GM21723 (cell line): ENCODE measurements around the gene HECTD2.
"Not testable (repeated sequence)": the region's sequence is repeated elsewhere in the genome, so short reads cannot be mapped to it uniquely, and the experiment has no call there.

ENCODE experiments used
- ATAC-seq: cut with Tn5 transposase; IDR thresholded peaks from one replicate; pipeline ENCODE4 v1.9.1; 2021; ENCODE audit warnings: mild to moderate bottlenecking, moderate library complexity; ENCODE audit not compliant: unreplicated experiment

The HECTD2 gene

DNA sequence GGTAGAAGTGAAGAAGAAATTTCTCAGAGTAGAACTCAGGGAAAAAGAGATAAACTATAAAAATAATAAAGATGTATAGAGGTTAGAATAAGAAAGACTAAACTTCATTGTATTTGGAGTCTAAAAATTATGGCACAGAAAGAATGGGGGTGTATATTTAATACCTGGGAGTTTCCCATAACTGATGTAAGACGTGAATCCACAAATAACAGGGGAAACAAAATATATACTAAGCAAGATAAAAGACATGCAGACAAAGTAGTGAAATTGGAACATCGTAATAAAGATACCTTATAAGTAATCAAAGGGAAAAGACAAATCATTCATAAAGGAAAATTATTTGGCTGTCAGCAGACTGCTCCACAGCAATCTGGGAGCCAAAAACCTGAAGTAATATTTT, 62.8 kb downstream of the HECTD2 start:
- no peak for ATAC-seq

DNA sequence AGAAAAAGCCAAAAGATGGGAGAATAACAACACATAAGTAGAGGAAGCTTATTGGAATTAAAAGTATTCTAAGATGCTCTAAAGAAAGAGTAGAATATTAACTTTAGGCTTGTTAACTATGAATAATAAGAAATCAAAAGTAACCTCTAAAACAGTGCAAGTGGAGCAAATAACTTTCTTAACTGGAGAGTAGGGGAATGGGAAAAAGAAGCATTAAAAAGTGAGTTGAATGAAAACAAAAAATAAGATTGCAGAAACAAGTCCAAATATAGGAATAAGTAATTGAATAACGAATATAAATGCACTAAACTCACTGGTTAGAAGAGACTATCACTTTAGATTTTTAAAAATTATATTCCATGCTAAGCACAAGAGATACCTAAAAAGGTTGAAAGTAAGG, 63.9 kb downstream of the HECTD2 start:
- no peak for ATAC-seq

DNA sequence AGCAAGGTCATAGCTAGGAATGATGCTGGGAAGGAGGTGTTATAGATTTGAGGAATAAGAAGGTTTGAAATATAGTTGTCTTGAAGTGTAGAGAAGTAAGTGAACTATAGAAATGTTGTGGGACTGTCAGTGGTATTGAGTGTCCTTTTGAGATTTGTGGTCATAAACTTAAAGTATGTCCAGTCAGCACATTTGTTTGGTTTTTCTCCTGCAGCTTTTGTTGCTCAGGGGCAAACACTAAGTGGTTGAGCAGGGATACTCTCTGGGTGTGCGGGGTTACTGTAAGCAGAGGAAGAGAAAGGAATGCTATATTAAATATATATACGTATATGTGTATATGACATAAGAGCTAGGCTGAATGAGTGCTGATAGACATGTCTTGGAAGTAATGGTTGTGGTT, 67.1 kb downstream of the HECTD2 start:
- no peak for ATAC-seq

DNA sequence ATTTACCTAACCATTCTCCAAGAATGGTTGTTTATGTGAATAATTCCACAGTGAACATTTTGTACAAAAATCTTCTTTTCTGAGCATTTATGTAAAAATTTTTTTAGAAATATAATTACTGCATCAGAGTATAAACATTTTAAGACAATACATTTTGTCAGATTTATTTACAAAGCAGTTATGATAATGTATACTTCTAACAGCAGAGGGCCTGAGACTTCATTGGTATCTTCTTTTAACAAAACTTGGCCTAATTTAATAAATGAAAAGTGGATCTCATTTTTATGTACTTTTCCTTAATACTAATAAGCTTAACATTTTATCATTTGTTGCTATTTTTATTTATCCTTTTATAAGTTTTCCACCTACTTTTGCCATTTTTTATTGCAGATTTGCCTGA, 69.4 kb downstream of the HECTD2 start:
- no peak for ATAC-seq

DNA sequence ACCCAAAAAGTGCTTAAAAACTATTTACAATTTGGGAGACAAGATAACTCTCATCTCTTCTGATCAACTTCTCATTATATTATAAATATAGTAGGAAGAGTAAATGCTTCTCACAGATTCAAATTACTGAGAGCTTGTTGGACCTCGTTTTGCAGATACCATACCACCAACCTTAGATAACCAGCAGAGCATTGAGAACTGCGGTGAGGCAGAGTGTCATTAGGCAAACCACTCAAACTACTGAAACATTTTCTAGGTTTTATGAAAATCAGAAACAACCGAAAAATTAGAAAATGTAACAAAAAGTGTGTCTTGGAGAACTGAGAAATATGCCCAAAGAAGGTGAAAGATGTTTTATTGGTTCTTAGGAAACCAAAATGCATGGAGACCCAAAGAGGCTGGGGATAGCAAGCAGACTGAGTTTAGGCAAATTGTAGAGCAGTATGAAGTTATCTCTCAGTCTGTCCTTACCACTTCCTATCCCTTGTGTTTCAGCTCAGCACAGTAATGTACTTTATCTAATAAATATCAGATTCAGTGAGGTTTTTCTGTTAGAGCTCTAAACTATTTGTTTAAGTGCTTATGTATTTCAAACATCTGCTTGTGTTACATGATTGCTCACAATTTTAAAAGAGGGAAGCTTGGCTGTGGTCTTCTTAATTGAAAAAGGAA, 77.9 kb downstream of the HECTD2 start:
- no peak for ATAC-seq

DNA sequence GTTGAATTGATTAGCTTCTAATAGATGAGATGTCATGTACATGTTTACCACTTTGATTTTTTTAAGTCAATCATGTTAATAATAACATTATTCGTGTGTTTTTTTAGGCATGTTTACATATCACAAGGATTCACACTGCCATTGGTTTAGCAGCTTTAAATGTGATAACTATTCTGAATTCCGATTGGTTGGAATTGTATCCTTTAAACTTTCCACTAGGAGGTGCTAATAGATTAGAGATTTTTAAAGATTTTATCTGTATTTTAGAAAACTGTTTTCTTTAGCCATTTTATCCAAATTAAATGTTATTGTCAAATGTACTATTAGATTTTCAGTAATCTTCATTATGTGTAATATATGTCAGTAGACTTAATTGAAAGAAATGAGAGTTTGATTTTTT, 83.2 kb downstream of the HECTD2 start:
- no peak for ATAC-seq

DNA sequence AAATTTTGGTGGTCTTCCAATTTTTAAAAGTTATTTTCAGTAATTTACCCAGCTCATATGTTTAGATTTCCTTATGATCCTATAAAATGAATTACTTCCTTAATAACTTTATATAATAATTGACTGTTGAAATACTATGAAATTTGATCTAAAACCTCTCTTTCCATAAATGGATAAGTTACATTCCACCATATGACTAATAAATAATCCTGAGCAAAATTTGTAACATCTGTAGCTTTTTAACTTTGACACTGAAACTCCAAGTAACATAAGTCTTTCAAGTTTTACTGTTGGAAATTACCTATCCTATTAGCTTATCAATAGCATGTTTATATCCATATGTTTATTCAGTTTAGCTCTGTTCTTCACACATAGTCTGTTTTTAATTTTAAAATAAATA, 85.3 kb downstream of the HECTD2 start:
- no peak for ATAC-seq

DNA sequence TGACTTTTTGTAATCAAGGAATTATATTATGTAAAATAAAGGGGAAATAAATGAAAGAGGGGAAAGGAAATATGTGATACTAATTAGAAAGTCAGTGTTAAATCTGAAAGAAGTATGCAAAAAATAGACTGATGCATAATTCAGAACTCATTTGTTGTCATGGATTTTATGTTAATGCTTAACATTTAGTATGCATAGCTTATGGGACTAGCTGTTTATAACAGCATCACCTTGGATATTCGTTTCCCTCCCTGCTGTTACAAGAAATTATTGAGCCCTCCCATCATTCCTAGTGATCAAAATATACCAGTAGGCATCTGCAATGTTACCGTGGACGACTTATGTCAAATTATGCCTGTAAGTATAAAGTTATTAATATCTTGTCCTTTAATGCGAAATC, 85.9 kb downstream of the HECTD2 start:
- no peak for ATAC-seq

DNA sequence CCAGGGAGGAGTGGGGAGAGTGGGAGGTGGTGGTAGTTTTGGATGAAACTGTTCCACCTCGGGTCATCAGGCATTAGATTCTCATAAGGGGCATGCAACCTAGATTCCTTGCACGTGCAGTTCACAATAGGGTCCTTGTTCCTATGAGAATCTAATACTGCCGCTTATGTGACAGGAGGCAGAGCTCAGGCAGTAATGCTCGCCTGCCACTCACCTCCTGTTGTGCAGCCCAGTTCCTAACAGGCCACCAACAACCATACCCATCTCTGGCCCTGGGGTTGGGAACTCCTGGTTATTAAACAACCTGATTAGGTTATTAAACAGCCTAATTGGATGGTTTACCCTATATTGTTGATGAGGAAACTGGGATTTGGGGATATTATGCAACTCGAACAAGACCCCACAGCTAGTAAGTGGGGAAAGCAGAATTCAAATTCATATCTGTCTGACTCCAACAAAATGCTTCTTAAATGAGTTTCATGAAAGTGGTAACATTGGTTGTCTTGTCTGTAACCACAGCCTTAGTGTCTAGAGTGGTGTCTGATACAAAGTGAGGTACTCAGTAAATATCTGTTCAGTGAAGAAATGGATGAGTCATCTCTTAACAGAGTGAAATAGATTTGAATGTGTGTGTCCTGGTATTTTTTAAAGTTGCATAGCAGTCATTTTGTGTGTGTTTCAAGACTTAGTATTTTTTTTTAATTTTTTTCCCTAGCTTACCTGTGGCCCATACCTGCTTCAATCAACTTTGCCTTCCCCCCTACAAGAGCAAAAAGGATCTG, 101.6 kb downstream of the HECTD2 start:
- ATAC-seq: no peak

DNA sequence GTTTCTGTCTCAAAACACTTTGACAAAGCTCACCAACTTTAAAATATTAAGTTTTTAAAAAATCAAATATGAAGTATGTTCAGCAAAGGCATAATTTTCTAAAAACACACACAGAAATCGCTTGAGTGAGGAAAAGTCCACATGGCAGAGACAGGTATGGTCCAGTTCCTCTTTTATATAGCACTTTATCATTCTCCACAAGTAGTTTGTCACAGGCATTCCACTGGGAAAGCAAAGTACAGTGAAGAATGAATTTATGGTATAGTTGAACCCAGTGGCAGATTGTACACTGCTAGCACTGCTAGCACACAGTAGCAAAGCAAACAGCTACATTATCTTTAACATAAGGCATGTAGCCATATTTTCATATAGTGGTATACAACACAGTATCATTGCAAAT, 102.3 kb downstream of the HECTD2 start:
- no peak for ATAC-seq

DNA sequence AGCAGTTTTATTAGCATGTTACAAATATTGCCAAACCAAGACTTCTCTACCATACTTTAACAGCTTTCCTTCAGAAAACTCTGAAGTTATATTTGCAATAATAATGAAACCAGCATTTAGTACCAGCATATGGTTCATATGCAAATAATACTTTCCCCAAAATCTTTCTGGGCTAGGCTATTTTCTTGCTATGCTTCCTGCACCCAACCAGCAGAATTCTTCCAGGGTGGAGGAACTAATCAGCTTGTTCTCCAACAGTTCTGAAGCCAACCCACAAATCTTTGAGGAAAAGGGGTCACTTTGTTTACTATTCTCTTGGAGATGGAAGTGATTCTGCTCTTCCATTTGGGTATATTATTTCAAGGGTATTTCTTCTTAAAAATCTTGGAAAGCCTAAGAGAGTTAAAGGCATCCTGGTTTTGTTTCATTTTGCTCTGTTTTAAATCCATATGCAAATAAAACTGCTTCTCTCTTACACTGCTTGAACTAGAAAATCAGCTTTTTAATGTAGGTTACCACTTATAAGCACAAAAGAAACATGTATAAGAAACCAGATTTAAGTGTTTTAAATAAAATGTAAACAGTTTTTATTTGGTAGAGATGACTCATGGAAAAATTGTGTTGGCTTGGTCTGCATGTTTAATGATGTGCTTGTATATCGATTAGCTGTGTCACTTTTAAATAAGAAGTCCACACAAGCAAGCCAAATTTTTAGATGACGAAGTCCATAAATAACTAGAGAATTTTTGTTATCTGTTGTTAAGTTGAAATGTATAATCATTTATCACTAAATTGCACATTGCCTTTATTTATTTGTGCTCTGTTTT, 103.7 kb downstream of the HECTD2 start:
- ATAC-seq: no peak

DNA sequence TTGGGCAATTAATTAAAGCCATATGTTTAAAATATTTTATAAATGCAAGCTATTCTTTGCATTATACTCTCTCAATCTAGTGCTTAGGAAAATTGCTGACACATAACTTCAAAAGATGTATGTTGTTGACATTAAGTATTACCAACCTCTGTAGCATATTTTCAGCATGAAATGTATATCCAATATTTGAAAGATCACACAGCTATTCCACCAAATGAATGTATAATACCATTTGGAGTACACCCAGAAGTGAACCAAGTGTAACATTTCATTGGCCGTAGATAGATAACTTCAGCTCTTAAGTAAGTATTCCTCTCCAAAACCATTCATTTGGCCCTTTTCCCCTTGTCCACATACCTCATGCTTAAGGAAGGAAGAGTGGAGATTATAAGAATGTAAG, 104.6 kb downstream of the HECTD2 start:
- no peak for ATAC-seq

DNA sequence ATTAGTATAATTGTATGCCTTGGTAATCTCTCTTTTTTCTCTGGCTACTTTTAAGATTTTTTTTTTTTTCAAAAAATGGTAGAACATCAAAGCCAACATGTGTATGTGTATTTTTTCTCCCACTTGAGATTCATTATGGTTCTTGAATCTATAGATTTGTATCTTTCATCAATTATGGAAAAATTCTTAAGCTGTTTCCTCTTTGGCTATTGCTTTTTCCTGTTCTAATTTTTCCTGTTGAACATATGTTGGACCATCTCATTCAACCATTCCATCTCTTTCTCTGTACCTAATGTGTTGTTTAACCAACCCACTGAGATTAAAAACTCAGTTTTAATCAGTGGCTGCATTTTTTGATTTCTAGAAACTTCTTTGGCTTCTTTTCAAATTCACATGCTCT, 107.2 kb downstream of the HECTD2 start:
- no peak for ATAC-seq

DNA sequence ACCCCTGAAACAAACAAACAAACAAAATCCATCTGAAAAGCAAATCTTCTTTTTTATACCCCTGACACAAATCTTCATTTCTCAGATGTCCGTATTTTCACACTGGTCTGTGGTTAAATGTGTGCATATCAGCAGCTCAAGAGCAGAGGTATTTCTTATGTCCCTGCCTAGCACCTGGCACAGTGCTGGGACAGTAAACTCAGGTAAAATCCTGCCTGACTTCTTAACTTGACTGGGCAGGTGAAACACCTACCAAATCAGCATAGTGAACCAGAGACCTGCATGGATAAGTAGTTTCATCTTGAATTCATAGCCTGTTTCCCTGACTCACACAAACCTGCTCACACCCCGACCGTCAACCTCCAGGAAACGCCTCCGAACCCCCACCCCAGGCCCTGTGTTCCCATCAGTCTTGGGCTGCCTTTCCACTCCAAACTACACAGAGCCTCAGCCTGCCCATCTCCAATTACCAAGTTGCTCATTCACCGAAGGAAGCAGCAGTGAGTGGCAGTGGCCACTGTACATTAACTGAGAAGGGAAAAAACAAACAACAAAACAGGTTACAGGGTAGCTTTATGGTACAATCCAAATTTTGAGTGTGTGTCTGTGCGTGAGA, 109.9 kb downstream of the HECTD2 start:
- ATAC-seq: no peak

DNA sequence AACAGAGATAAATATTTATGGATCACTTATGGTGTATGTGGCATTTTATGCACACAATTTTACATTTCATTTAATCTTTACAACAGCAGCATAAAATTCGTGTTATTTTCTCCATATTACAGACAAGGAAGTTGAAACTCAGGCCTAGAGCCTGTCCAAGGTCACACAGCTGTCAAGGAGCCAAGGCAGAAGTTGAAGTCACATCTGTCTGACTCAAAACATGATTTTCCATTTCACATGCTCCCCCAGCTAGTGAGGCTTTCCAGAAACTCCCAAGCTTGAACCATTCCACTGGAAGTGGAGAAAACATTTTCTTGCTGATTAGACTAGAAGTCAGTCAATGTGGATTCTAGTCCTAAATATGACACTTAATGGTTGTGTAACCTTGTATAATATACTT, 110.5 kb downstream of the HECTD2 start:
- ATAC-seq: no peak

DNA sequence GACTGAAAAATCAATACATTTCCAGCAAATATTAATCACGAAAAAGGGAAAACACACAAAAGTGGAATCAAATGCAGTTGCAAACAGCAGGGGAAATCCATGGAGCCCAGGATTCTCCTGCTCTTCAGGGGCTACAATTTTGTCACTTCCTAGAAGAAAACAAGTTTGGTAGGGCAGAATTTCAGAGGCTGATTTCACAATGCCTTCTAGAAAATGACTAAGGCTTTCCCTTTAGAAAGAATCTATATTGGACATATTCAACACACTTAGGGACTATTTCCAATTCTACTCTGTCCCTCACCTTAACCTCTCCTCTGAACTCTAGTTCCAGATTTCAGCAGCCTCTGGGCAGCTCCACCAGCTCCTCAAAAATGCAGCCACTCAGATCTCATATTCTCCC, 111.3 kb downstream of the HECTD2 start:
- ATAC-seq: no peak

DNA sequence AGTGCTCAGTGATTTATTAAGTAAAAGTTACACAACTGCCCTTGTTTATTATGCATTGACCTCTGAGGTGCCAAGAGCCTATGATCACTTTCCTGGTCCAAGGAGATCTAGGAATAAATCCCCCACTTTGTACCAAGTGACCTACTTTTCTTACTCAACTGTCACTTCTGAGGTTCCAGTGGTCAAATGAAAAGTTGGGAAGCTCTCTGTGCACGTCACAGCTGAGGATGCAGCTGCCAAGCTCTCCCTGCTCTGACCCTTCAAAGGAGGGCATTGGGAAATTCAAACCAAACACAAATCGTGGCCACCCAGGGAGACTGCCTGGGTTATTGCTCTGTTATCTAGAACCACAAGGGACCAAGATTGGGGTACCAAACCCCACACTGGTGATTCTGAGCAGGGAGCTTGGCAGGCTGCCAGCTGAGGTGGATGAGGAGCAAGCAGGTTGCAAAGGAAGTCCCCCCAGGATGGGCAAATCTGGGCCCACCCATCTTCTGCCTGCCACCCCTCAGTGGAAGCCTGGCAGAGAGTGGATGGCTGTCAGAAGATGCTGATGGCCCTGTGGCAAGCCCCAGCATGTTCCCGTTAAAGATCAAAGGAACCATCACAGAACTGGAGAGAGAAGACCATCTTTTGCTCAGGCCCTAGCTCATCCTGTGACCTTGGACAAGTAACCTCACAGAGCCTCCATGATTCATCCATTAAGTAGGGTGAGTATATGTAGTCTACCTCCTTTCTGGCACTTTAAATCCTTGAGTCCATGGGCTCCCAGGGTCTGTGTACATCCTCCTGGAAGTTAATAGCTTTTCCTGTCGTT, 116.0 kb downstream of the HECTD2 start:
- no peak for ATAC-seq

DNA sequence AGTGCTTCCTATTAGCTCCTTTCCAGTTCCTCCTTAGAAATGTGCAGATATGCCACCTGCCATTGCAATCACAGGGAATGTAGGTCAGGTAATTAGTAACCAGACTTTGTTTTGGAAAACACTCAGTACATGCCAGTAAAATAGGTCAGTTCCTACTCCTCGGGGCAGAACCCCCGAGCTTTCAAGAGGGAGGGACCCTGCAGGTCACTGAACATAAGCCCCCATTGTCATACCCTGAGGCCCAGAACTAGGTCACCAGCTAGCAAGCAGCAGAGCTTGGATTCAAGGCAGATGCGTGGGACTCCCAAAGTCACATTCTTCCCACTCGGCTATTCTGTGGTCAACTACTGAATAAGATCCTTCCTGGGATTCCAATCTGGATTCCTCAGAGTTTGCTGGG, 117.9 kb downstream of the HECTD2 start:
- no peak for ATAC-seq

DNA sequence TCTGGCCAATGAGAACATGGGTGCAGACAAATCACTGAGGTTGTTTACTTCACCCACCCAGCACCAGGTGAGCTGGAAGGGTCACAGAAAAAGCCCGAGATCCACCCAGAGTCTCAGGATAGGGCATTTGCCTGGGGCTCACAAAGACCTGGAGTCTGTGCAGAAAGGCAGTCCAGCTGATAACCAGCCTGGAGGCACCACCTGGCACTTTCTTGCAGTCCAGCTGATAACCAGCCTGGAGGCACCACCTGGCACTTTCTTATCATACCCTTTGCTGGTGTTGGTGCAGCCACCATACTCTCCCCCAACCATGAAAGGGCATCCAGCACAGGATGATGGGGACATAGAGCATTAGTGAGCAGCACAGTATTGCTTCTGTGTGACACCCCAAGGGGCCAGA, 118.6 kb downstream of the HECTD2 start:
- no peak for ATAC-seq

DNA sequence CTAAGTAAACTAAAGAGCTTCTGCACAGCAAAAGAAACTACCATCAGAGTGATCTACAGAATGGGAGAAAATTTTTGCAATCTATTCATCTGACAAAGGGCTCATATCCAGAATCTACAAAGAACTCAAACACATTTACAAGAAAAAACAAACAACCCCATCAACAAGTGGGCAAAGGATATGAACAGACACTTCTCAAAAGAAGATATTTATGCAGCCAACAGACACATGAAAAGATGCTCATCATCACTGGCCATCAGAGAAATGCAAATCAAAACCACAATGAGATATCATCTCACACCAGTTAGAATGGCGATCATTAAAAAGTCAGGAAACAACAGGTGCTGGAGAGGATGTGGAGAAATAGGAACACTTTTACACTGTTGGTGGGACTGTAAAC, 124.6 kb downstream of the HECTD2 start:
- not testable (repeated sequence) for ATAC-seq

DNA sequence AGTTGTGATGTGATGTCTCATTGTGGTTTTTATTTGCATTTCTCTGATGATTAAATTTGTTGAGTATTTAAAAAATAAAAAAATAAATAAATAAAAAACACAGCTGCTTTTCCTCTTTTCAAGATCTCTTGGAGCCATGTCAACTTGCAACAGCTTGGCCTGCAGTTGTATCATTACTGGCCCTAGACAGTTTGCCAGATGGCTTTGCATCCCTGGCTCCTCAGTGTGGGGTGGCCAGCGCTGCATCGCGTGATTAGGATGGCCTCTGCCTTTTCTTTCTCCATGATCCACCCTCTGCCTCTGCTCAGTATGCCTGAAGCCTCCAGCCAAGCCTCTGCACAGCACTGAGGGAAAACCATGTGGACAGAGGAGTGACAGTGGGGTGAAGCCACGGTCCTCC, 126.0 kb downstream of the HECTD2 start:
- ATAC-seq: no peak
